Ureter (tissue), 1 donor: ENCODE measurements around the gene CCDC144A. TPM values are rescaled to one million over a fixed set of nuclear protein-coding genes. Genes with fewer than 3 reads are reported as not detected.
"Not testable (repeated sequence)": the region's sequence is repeated elsewhere in the genome, so short reads cannot be mapped to it uniquely, and the experiment has no call there.

Experiments
- DNase-seq: peaks from one replicate; pipeline ENCODE4 v3.0.0-alpha.2; 2020; ENCODE audit warnings: low spot score
- total RNA-seq: library from RNA; stranded (reverse); gene quantifications from one replicate; pipeline ENCODE4 v1.2.4, GENCODE V29; 2023
- donor health status: DM: yes; HTN: yes; CAD: no.

The CCDC144A gene
- total RNA-seq, 1 donor from 2014 or later = 11.0 TPM

DNA sequence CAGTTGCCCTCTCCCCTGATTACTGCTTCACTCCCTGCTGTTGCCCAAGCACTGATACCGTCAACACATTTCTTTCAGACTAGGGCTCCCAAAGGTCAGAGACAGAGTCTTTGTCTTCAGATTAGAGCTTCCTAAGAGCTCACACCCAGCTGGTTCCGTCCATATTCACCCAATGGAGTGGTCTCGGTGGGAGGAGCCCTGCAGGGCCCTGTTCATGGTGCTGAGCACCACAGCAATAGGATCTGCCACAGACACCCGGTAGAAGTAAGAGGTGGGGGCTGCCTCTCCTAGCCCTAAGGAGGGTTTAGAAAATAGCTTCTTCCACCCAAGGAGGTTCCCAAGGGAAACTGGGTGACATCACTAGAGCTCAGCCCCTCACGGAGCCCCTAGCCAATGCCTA is 128.3 kb downstream of the CCDC144A start:
- DNase-seq = no peak

DNA sequence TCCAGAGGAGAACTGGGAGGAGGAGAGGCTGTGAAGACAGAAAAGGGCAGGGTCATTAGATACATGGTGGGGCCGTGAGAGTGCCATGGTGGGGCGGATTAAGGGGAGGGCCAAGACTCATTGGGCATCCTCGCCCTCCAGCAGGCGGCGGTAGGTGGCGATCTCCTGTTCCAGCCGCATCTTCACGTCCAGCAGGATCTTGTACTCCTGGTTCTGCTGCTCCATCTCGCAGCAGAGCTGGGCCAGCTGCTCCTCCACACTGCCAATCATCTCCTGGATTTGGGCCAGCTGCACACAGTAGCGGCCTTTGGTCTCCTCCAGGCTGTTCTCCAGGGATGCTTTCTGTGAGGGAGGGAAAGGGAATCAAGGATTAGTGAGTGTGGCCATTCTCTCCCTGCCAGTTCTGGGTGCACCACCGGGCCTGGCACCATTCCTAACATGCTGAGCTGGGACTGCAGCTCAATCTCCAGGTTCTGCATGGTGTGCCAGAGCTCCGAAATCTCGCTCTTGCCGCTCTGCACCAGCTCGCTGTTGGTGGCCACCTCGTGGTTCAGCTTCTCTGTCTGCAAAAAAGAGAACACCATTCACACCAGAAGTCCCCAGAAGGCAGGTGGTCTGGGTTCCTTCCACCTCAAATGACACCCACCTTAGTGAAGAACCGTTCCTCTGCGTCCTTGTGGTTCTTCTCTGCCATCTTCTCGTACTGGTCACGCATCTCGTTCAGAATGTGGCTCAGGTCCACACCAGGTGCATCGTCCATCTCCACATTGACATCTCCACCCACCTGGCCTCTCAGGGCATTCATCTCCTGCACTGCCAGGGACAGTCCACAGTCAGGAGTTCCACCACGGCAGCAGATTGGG is 129.0 kb downstream of the CCDC144A start:
- no peak for DNase-seq

DNA sequence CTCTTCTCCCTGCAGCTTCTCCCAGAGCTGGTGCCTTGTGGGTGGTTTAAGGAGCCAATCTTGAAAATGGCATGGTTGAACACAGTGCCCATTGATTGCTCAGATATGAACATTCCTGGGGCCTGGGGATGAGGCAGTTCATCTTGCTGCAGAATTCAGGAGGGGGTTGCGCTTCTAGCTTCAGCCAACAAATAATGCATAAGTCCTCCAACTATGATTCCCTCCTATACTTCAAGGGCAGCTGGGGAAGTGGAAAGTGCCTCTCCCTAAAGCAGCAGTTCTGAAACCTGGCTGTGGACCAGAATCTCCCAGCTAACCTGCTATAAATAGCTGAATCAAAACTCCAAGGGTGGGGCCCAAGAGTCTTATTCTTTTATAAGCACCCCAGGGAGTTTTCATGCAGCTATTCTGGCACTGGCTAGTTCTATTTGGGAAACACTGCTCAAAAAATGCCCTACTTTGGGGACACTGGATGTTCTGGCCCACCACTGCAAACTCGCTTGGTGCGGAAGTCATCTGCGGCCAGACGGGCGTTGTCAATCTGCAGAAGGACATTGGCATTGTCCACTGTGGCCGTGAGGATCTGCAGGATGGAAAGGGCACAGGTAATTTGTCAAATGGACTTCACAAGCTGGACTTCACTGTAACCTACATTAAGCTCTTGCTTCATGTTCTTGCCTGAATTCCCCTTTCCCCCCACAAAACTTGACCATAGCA is 130.3 kb downstream of the CCDC144A start:
- DNase-seq = no peak

DNA sequence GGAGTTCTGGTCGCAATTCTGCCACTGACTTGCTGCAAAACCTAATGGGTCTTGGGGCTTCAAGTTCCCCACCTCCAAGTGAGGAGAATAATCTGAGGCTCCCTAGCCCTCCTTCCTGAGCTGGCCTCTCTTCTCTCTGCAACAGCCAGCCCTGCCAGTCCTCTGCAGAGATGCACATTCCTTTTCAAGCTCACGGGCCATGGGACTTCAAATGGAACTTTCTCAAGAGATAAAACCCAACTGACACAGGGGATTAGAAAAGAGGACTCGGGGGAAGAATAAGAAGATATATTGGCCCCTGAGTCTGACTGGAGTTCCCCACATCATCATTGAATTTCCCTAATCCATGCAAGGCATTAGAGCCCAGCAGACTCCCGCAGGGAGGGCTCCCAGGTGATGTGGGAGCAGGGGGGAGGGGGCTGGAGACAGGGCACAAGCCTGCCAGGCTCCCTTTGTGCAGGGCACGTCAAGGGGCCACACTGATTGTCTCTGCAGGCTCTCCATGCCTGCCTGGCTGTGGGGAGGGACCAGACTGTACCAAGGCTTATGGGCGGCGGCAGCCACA is 131.0 kb downstream of the CCDC144A start:
- no peak for DNase-seq

DNA sequence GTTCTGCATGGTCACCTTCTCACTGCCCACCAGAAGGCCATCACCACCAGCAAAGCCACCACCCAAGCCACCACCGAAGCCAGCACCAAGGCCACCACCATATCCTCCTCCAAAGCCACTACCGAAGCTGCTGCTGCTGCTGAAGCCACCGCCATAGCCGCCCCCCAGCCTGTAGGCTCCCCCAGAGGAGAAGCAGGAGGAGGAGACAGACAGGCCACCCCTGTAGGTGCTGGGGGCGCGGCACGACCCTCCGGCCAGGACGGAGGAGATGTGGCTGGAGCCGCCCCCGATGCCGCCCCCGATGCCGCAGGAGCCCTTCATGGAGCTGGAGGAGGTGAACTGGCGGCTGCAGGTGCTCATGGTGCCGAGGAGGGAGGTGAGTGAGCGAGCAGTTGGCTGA is 132.1 kb downstream of the CCDC144A start:
- DNase-seq = not testable (repeated sequence)

DNA sequence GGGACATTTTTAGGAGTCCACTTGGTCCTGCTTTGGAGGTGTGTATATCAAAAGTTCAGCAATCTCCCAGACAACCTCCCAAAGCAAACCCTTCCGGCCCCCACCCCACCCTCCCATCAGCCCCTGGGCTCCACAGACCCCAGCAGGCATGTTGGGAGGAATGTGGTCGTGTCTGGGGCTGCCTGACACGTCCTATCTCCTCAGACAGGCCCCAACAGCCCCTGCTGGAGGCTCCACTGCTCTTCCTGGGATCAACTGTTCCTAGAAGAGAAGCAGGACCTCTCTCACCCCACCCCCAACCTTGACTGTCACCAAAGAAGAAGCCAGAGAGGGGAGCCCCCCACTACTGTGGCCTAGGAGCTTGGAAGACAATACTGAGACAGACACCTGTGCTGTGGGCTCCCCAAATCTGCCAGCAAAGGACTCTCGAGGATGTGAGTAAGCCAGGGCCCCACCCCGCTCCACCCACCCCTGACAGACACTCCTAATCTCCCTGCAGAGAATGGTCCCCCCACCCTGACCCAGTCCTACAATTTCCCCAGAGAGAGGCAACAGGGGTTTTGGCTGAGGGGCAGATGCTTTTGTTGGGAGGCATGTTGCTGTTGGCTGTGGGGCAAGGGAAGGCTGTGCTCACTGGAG is 133.8 kb downstream of the CCDC144A start:
- DNase-seq = not testable (repeated sequence)

Other genes starting within 250 kb of the CCDC144A start
- gene LRRC75A, start 198.0 kb upstream of the CCDC144A start, total RNA-seq = 0.49 TPM
- 8.1 TPM for gene ZNF287, start 121.0 kb upstream of the CCDC144A start, total RNA-seq
- 8.7 TPM for gene ZNF624, start 36.4 kb upstream of the CCDC144A start, total RNA-seq